ENCODE measurements around the gene TMEM238L.

Gene TMEM238L

DNA sequence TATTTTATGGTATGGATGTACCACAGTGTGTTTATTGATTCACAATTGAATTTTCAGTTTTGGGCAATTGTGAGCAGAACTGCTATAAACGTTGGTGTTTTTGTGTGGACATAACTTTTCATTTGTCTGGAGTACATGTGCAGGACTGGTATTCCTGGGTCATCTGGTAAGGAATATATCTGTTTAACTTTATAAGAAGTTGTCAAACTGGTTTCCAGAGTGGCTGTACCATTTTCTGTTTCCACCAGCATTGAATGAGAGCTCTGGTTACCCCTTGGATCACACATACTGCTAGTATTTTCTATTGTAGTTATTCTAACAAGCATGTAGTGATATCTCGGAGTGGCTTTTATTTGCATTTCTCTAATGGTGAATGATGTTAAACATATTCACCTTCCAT lies 24.3 kb downstream of the TMEM238L start:
- H4K12ac ChIP-seq (ENCODE audit: low read depth, low read length), result no peak overlapping the region
- H3K4ac ChIP-seq (ENCODE audit: low read depth, low read length), result no peak overlapping the region
- no peak overlapping the region for H4K91ac ChIP-seq (ENCODE audit: low read depth, low read length)
- WGBS (ENCODE audit: extremely low coverage, insufficient coverage, insufficient read length), result no CpG with 5 or more reads among the region's 2 CpGs
- H4K8ac ChIP-seq (ENCODE audit: low read depth, low read length), result no peak overlapping the region
- no peak overlapping the region for H3K23ac ChIP-seq (ENCODE audit: low read length)
- no peak overlapping the region for H3K18ac ChIP-seq (ENCODE audit: low read length)
- H3K14ac ChIP-seq (ENCODE audit: low read length), result no peak overlapping the region
- no peaks in the 10 kb centered on the region for H3K36me3 ChIP-seq (ENCODE audit: control insufficient read depth in 1 of 2, insufficient read depth in 2 of 2, low read length in 2 of 2)
- H2AK5ac ChIP-seq (ENCODE audit: low read length), result no peak overlapping the region
- no peaks in the 10 kb centered on the region for H3K4me1 ChIP-seq (ENCODE audit: control insufficient read depth in 1 of 2, insufficient read depth in 2 of 2, low read length in 2 of 2)
- no peak overlapping the region for H2BK5ac ChIP-seq (ENCODE audit: low read depth, low read length, poor library complexity)
- H2BK120ac ChIP-seq (ENCODE audit: insufficient read depth, low read length, poor library complexity), result no peak overlapping the region
- H2AFZ ChIP-seq (ENCODE audit: insufficient read depth, low read length, poor library complexity), result no peak overlapping the region
- H3K9me3 ChIP-seq (ENCODE audit: insufficient read depth, low read depth, low read length), result no peaks in the 10 kb centered on the region
- no peaks in the 10 kb centered on the region for H3K79me2 ChIP-seq (ENCODE audit: control insufficient read depth, insufficient read depth, low read length, poor library complexity)
- DNase-seq, result peak in 1 of 2 donors; percentile 9
- no peak overlapping the region for H3K4me2 ChIP-seq (ENCODE audit: low read length)
- no peak overlapping the region for H3K4me3 ChIP-seq (ENCODE audit: low read depth, low read length)
- H2BK12ac ChIP-seq (ENCODE audit: low read length), result no peak overlapping the region
- no peaks in the 10 kb centered on the region for H3K27me3 ChIP-seq (ENCODE audit: insufficient read depth, low read length)
- H3K79me1 ChIP-seq (ENCODE audit: low read length), result no peaks in the 10 kb centered on the region
- H3K9ac ChIP-seq (ENCODE audit: low read length), result no peak overlapping the region
- no peak overlapping the region for H3K27ac ChIP-seq (ENCODE audit: low read depth, low read length)

- H3K14ac ChIP-seq (ENCODE audit: low read length), result no peak overlapping the region
Observed at GRCh38 chr17:10777890-10778289, 26.0 kb downstream of the TMEM238L start.

DNA sequence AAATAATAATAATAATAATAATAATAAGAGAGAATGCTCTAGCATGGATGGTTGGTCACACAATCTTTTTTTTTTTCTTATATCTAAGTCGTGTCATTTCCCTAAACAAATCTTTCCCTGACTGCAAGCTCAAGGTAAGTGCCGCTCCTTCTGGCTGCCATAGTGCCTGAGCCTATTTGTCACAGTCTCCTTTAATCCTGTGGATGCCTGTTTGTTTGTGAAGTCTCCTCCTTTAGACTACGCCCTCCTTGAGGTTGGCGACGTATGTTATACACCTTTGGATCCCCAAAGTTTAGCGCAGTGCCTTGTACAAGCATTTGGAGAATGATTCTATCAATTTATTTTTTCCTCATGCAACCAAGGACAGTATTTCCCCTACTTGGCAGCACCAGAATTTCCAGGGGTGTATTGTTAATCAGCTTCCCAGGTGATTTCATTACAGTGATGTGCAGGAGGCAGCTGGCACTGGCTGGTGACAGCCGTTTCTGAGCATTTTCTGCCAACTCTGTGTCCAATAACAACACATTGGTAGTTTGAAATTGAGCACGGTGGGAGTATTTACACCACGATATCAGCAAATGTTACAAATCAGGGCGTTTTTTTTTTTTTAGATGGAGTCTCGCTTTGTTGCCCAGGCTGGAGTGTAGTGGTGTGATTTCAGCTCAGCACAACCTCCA lies 26.6 kb downstream of the TMEM238L start:
- Histone ChIP-seq H4K12ac (ENCODE audit: low read depth, low read length) (no peak overlapping the region), H2BK5ac (ENCODE audit: low read depth, low read length, poor library complexity) (no peak overlapping the region), H4K8ac (ENCODE audit: low read depth, low read length) (no peak overlapping the region), H2BK120ac (ENCODE audit: insufficient read depth, low read length, poor library complexity) (no peak overlapping the region), H3K14ac (ENCODE audit: low read length) (no peak overlapping the region), H3K4me1 (ENCODE audit: control insufficient read depth in 1 of 2, insufficient read depth in 2 of 2, low read length in 2 of 2) (no peaks in the 10 kb centered on the region), H4K91ac (ENCODE audit: low read depth, low read length) (no peak overlapping the region), H3K4me3 (ENCODE audit: low read depth, low read length) (no peak overlapping the region), H3K36me3 (ENCODE audit: control insufficient read depth in 1 of 2, insufficient read depth in 2 of 2, low read length in 2 of 2) (no peaks in the 10 kb centered on the region), H3K4ac (ENCODE audit: low read depth, low read length) (no peak overlapping the region), H3K79me1 (ENCODE audit: low read length) (no peaks in the 10 kb centered on the region), H2BK12ac (ENCODE audit: low read length) (no peak overlapping the region), H3K18ac (ENCODE audit: low read length) (no peak overlapping the region), H3K23ac (ENCODE audit: low read length) (no peak overlapping the region), H3K9ac (ENCODE audit: low read length) (no peak overlapping the region), H3K27me3 (ENCODE audit: insufficient read depth, low read length) (no peaks in the 10 kb centered on the region), H2AK5ac (ENCODE audit: low read length) (no peak overlapping the region), H3K9me3 (ENCODE audit: insufficient read depth, low read depth, low read length) (no peaks in the 10 kb centered on the region), H3K27ac (ENCODE audit: low read depth, low read length) (no peak overlapping the region), H2AFZ (ENCODE audit: insufficient read depth, low read length, poor library complexity) (no peak overlapping the region), H3K4me2 (ENCODE audit: low read length) (no peak overlapping the region), H3K79me2 (ENCODE audit: control insufficient read depth, insufficient read depth, low read length, poor library complexity) (no peaks in the 10 kb centered on the region)
- WGBS (ENCODE audit: extremely low coverage, insufficient coverage, insufficient read length), result no CpG with 5 or more reads among the region's 11 CpGs
- no peak for DNase-seq

More at GRCh38 chr17:10777890-10778289, 26.0 kb downstream of the TMEM238L start:
- no peak for DNase-seq
- H2BK5ac ChIP-seq (ENCODE audit: low read depth, low read length, poor library complexity), result no peak overlapping the region
- no peak overlapping the region for H2BK12ac ChIP-seq (ENCODE audit: low read length)
- no peak overlapping the region for H4K91ac ChIP-seq (ENCODE audit: low read depth, low read length)
- H3K4me1 ChIP-seq (ENCODE audit: control insufficient read depth in 1 of 2, insufficient read depth in 2 of 2, low read length in 2 of 2), result no peaks in the 10 kb centered on the region
- no peak overlapping the region for H4K8ac ChIP-seq (ENCODE audit: low read depth, low read length)
- no peak overlapping the region for H3K27ac ChIP-seq (ENCODE audit: low read depth, low read length)
- H4K12ac ChIP-seq (ENCODE audit: low read depth, low read length), result no peak overlapping the region
- H3K9me3 ChIP-seq (ENCODE audit: insufficient read depth, low read depth, low read length), result no peaks in the 10 kb centered on the region
- H3K4me2 ChIP-seq (ENCODE audit: low read length), result no peak overlapping the region
- WGBS (ENCODE audit: extremely low coverage, insufficient coverage, insufficient read length), result 88% methylated on average over 1 of the region's 6 CpGs
- no peaks in the 10 kb centered on the region for H3K79me1 ChIP-seq (ENCODE audit: low read length)
- H3K9ac ChIP-seq (ENCODE audit: low read length), result no peak overlapping the region
- no peak overlapping the region for H3K23ac ChIP-seq (ENCODE audit: low read length)
- H2AFZ ChIP-seq (ENCODE audit: insufficient read depth, low read length, poor library complexity), result no peak overlapping the region
- H3K27me3 ChIP-seq (ENCODE audit: insufficient read depth, low read length), result no peaks in the 10 kb centered on the region
- no peak overlapping the region for H3K18ac ChIP-seq (ENCODE audit: low read length)
- no peak overlapping the region for H3K4me3 ChIP-seq (ENCODE audit: low read depth, low read length)
- no peak overlapping the region for H2AK5ac ChIP-seq (ENCODE audit: low read length)
- H3K79me2 ChIP-seq (ENCODE audit: control insufficient read depth, insufficient read depth, low read length, poor library complexity), result no peaks in the 10 kb centered on the region
- H3K4ac ChIP-seq (ENCODE audit: low read depth, low read length), result no peak overlapping the region
- no peak overlapping the region for H2BK120ac ChIP-seq (ENCODE audit: insufficient read depth, low read length, poor library complexity)
- no peaks in the 10 kb centered on the region for H3K36me3 ChIP-seq (ENCODE audit: control insufficient read depth in 1 of 2, insufficient read depth in 2 of 2, low read length in 2 of 2)

- Histone ChIP-seq H4K8ac (ENCODE audit: low read depth, low read length) (no peak overlapping the region), H4K12ac (ENCODE audit: low read depth, low read length) (no peak overlapping the region), H3K9me3 (ENCODE audit: insufficient read depth, low read depth, low read length) (no peaks in the 10 kb centered on the region), H3K23ac (ENCODE audit: low read length) (no peak overlapping the region), H3K18ac (ENCODE audit: low read length) (no peak overlapping the region), H3K9ac (ENCODE audit: low read length) (no peak overlapping the region), H2AK5ac (ENCODE audit: low read length) (no peak overlapping the region), H3K79me2 (ENCODE audit: control insufficient read depth, insufficient read depth, low read length, poor library complexity) (no peaks in the 10 kb centered on the region), H3K36me3 (ENCODE audit: control insufficient read depth in 1 of 2, insufficient read depth in 2 of 2, low read length in 2 of 2) (no peaks in the 10 kb centered on the region), H3K14ac (ENCODE audit: low read length) (no peak overlapping the region), H3K79me1 (ENCODE audit: low read length) (no peaks in the 10 kb centered on the region), H3K4me2 (ENCODE audit: low read length) (no peak overlapping the region), H2BK5ac (ENCODE audit: low read depth, low read length, poor library complexity) (no peak overlapping the region), H2BK120ac (ENCODE audit: insufficient read depth, low read length, poor library complexity) (no peak overlapping the region), H3K27ac (ENCODE audit: low read depth, low read length) (no peak overlapping the region), H2AFZ (ENCODE audit: insufficient read depth, low read length, poor library complexity) (no peak overlapping the region), H3K4me3 (ENCODE audit: low read depth, low read length) (no peak overlapping the region), H3K4me1 (ENCODE audit: control insufficient read depth in 1 of 2, insufficient read depth in 2 of 2, low read length in 2 of 2) (no peaks in the 10 kb centered on the region), H3K4ac (ENCODE audit: low read depth, low read length) (no peak overlapping the region), H4K91ac (ENCODE audit: low read depth, low read length) (no peak overlapping the region), H2BK12ac (ENCODE audit: low read length) (no peak overlapping the region), H3K27me3 (ENCODE audit: insufficient read depth, low read length) (no peaks in the 10 kb centered on the region)
- no CpG with 5 or more reads among the region's 2 CpGs for WGBS (ENCODE audit: extremely low coverage, insufficient coverage, insufficient read length)
- no peak for DNase-seq
Observed at GRCh38 chr17:10776381-10776780, 27.5 kb downstream of the TMEM238L start.

All from trophoblast cell (in vitro differentiated cells and primary cell).